GM19239 (cell line): ENCODE results near the gene GSKIP.
"Not testable (repeated sequence)": the region's sequence is repeated elsewhere in the genome, so short reads cannot be mapped to it uniquely, and the experiment has no call there.

Source experiments
- DNase-seq: peaks from one replicate; pipeline ENCODE4 v3.0.0; 2011; ENCODE audit warnings: low spot score; ENCODE audit not compliant: insufficient read length
- FAIRE-seq: peaks from 2 replicates; lab custom pipeline; 2011; peaks lifted over from hg19 to GRCh38; lab: Jason Lieb, UNC

The GSKIP gene

GRCh38 chr14:96362965-96363750, at the start of gene GSKIP, which contains the start of gene ATG2B:
Gene GSKIP (plus strand): TSS chr14:96363526. CDS start chr14:96382248, 18,722 bp downstream.
Gene ATG2B (minus strand): TSS chr14:96363341. CDS start chr14:96362976, 365 bp downstream.
- peak; percentile 66 for DNase-seq
- peak; percentile 88 for FAIRE-seq

- FAIRE-seq (no peak), DNase-seq (no peak)
Measured at GRCh38 chr14:96316087-96316486, 47.2 kb upstream of the GSKIP start.

GRCh38 chr14:96318836-96319235, 44.5 kb upstream of the GSKIP start:
- DNase-seq = no peak
- FAIRE-seq = no peak

GRCh38 chr14:96320605-96321004, 42.7 kb upstream of the GSKIP start:
- no peak for FAIRE-seq
- no peak for DNase-seq

- FAIRE-seq = no peak
- no peak for DNase-seq
Measured at GRCh38 chr14:96324219-96324618, 39.1 kb upstream of the GSKIP start.

- DNase-seq (no peak), FAIRE-seq (no peak)
Measured at GRCh38 chr14:96338551-96338950, 24.8 kb upstream of the GSKIP start.

- FAIRE-seq (no peak), DNase-seq (no peak)
Measured at GRCh38 chr14:96341323-96341722, 22.0 kb upstream of the GSKIP start.

- no peak for DNase-seq
- no peak for FAIRE-seq
Measured at GRCh38 chr14:96345669-96346068, 17.7 kb upstream of the GSKIP start.

- not testable (repeated sequence) for FAIRE-seq, DNase-seq
Measured at GRCh38 chr14:96347957-96348356, 15.4 kb upstream of the GSKIP start.

- DNase-seq = no peak
- no peak for FAIRE-seq
Measured at GRCh38 chr14:96349286-96350075, 13.8 kb upstream of the GSKIP start.

GRCh38 chr14:96351986-96352385, 11.3 kb upstream of the GSKIP start:
- no peak for DNase-seq
- no peak for FAIRE-seq

GRCh38 chr14:96352708-96353107, 10.6 kb upstream of the GSKIP start:
- DNase-seq = no peak
- FAIRE-seq = no peak

GRCh38 chr14:96354246-96354645, 9.1 kb upstream of the GSKIP start:
- no peak for FAIRE-seq
- DNase-seq = no peak

- FAIRE-seq (no peak), DNase-seq (no peak)
Measured at GRCh38 chr14:96357216-96357615, 6.1 kb upstream of the GSKIP start.

GRCh38 chr14:96359959-96360358, 3.4 kb upstream of the GSKIP start:
- no peak for DNase-seq
- no peak for FAIRE-seq

- DNase-seq (peak; percentile 32), FAIRE-seq (peak; percentile 89)
Measured at GRCh38 chr14:96362071-96362964, 1.0 kb upstream of the GSKIP start.

GRCh38 chr14:96363751-96364336, 518 bp downstream of the GSKIP start:
- peak; percentile 57 for FAIRE-seq
- peak; percentile 4 for DNase-seq

- DNase-seq (no peak), FAIRE-seq (no peak)
Measured at GRCh38 chr14:96364962-96365361, 1.6 kb downstream of the GSKIP start.

GRCh38 chr14:96368534-96368933, 5.2 kb downstream of the GSKIP start:
- DNase-seq (no peak), FAIRE-seq (peak; percentile 52)

GRCh38 chr14:96370528-96370927, 7.2 kb downstream of the GSKIP start:
- FAIRE-seq (no peak), DNase-seq (no peak)
